Measurements from ENCODE around the gene MBP.

The MBP gene

GRCh38 chr18:77127769-77128671 lies 4.6 kb downstream of the MBP start:
- H3K9me3 ChIP-seq, result no peaks in the 10 kb centered on the region
- H3K27ac ChIP-seq, result peak overlapping the region; percentile 100
- TF ChIP-seq CTCF (IDR thresholded peaks at IDR 0.05), result no peak
- peaks cover 22% of the 10 kb centered on the region for H3K36me3 ChIP-seq
- H3K4me1 ChIP-seq (ENCODE audit: control insufficient read depth in 1 of 2, insufficient read depth in 1 of 2, low read depth in 1 of 2, low read length in 1 of 2), result peaks cover 77 to 80% of the 10 kb centered on the region in 2 experiments
- H3K4me3 ChIP-seq (ENCODE audit: low read depth in 1 of 2, low read length in 1 of 2), result peak overlapping the region; percentile 49 to 89
- no peaks in the 10 kb centered on the region for H3K27me3 ChIP-seq

GRCh38 chr18:77124452-77124922 lies 8.1 kb downstream of the MBP start:
- Histone ChIP-seq H3K36me3 (peaks cover 28% of the 10 kb centered on the region), H3K4me3 (ENCODE audit: low read depth in 1 of 2, low read length in 1 of 2) (peak overlapping the region; percentile 37 to 49), H3K27ac (peak overlapping the region; percentile 100), H3K4me1 (ENCODE audit: control insufficient read depth in 1 of 2, insufficient read depth in 1 of 2, low read depth in 1 of 2, low read length in 1 of 2) (peaks cover 69 to 90% of the 10 kb centered on the region in 2 experiments), H3K27me3 (no peaks in the 10 kb centered on the region), H3K9me3 (no peaks in the 10 kb centered on the region)
- TF ChIP-seq CTCF (IDR thresholded peaks at IDR 0.05), result no peak

- Histone ChIP-seq H3K4me1 (ENCODE audit: control insufficient read depth in 1 of 2, insufficient read depth in 1 of 2, low read depth in 1 of 2, low read length in 1 of 2) (peaks cover 65 to 90% of the 10 kb centered on the region in 2 experiments), H3K9me3 (no peaks in the 10 kb centered on the region), H3K36me3 (peaks cover 31% of the 10 kb centered on the region), H3K4me3 (ENCODE audit: low read depth in 1 of 2, low read length in 1 of 2) (peak overlapping the region in 1 of 2 experiments; percentile 49), H3K27me3 (no peaks in the 10 kb centered on the region), H3K27ac (peak overlapping the region; percentile 100)
- TF ChIP-seq CTCF (IDR thresholded peaks at IDR 0.05), result no peak
Measured at GRCh38 chr18:77123320-77124231, 9.0 kb downstream of the MBP start.

GRCh38 chr18:77121523-77121922 lies 11.1 kb downstream of the MBP start:
- Histone ChIP-seq H3K36me3 (peaks cover 42% of the 10 kb centered on the region), H3K4me3 (ENCODE audit: low read depth in 1 of 2, low read length in 1 of 2) (no peak overlapping the region), H3K27me3 (no peaks in the 10 kb centered on the region), H3K4me1 (ENCODE audit: control insufficient read depth in 1 of 2, insufficient read depth in 1 of 2, low read depth in 1 of 2, low read length in 1 of 2) (peaks cover 50 to 82% of the 10 kb centered on the region in 2 experiments), H3K9me3 (no peaks in the 10 kb centered on the region), H3K27ac (peak overlapping the region; percentile 100)
- TF ChIP-seq CTCF (IDR thresholded peaks at IDR 0.05), result no peak

GRCh38 chr18:77119851-77120491 lies 12.6 kb downstream of the MBP start:
- H3K27me3 ChIP-seq, result no peaks in the 10 kb centered on the region
- H3K27ac ChIP-seq, result peak overlapping the region; percentile 100
- no peaks in the 10 kb centered on the region for H3K9me3 ChIP-seq

More at GRCh38 chr18:77119851-77120491, 12.6 kb downstream of the MBP start:
- H3K4me1 ChIP-seq (ENCODE audit: control insufficient read depth in 1 of 2, insufficient read depth in 1 of 2, low read depth in 1 of 2, low read length in 1 of 2), result peaks cover 50 to 83% of the 10 kb centered on the region in 2 experiments
- no peak overlapping the region for H3K4me3 ChIP-seq (ENCODE audit: low read depth in 1 of 2, low read length in 1 of 2)
- H3K36me3 ChIP-seq, result peaks cover 48% of the 10 kb centered on the region
- TF ChIP-seq CTCF (IDR thresholded peaks at IDR 0.05), result no peak

Measured in neutrophil (primary cell).